Measurements from ENCODE around the gene LDLRAD1.

LDLRAD1 gene

DNA sequence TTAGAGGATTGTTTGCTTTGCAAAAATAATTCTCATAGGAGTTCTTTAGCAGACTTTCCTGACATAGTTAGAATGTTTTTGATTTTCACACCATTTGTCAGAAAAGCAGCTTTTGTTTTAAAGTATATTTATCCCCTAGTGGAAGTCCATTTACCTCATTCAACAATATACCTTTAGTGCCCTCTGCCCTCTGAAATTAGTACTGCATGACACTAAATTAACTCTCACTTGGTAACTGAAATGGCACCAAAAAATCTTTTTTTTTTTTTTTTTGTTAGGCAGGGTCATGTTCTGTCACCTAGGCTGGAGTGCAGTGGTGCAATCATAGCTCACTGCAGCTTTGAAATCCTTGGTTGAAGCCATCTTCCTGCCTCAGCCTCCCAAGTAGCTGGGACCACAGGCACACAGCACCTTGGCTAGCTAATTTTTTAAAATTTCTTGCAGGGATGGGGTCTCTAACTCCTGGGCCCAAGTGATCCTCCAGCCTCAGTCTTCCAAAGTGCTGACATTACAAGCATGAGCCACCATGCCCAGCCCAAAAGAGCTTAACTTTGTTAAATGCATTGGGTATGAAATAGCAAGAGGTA is 58.2 kb downstream of the LDLRAD1 start:
- Mint-ChIP-seq H3K4me3 (no peak overlapping the region), H3K27ac (no peak overlapping the region), H3K4me1 (ENCODE audit: low read depth) (peaks cover 3% of the 10 kb centered on the region), H3K36me3 (peaks cover 18% of the 10 kb centered on the region), H3K9me3 (ENCODE audit: low read depth) (no peaks in the 10 kb centered on the region), H3K27me3 (no peaks in the 10 kb centered on the region)
